Coronary artery (tissue), 2 donors: Measurements from ENCODE around the gene MGMT.

Experiments
- DNase-seq: peaks from one replicate; pipeline ENCODE4 v3.0.0-alpha.2; 2017; ENCODE audit warnings: low spot score
- H3K27ac ChIP-seq, 2 donors: fragments of 200-600 bp; sonication (generic); one replicate each; pipeline ENCODE4 v1.5.1; 2016 to 2019
- H3K4me3 ChIP-seq: fragments of 200-600 bp; sonication (generic); 2 replicates; pipeline ENCODE4 v1.5.1; 2016; ENCODE audit warnings: mild to moderate bottlenecking, moderate library complexity
- TF ChIP-seq, protein P1 (sequence below): fragments of 200-600 bp; sonication (generic); IDR thresholded peaks from one replicate; pipeline ENCODE4 v1.5.1; 2019; ENCODE audit warnings: antibody characterized with exemption

MGMT gene

DNA sequence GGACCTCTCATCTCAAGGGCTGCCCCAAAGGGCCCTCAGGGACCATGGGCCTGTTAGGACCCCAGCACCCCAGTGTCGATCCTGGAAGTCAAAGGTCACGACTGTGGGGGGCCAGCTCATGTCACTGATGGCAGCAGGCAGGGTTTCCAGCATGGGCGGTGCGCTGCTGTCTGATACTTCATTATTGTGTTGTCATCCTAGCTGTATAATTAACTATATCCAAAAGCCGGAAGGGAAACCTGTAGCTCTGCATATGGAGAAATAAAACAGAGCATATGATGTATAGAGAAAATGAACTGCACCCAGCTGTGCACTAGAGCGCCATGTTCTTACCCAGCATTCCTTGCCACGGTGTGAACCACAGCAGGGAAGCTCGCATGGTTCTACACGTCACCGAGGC, 300.7 kb downstream of the MGMT start:
- Histone ChIP-seq H3K4me3 (no peak overlapping the region), H3K27ac (no peak overlapping the region)
- TF ChIP-seq, protein P1, sequence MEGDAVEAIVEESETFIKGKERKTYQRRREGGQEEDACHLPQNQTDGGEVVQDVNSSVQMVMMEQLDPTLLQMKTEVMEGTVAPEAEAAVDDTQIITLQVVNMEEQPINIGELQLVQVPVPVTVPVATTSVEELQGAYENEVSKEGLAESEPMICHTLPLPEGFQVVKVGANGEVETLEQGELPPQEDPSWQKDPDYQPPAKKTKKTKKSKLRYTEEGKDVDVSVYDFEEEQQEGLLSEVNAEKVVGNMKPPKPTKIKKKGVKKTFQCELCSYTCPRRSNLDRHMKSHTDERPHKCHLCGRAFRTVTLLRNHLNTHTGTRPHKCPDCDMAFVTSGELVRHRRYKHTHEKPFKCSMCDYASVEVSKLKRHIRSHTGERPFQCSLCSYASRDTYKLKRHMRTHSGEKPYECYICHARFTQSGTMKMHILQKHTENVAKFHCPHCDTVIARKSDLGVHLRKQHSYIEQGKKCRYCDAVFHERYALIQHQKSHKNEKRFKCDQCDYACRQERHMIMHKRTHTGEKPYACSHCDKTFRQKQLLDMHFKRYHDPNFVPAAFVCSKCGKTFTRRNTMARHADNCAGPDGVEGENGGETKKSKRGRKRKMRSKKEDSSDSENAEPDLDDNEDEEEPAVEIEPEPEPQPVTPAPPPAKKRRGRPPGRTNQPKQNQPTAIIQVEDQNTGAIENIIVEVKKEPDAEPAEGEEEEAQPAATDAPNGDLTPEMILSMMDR: no peak
- DNase-seq: peak; percentile 41

DNA sequence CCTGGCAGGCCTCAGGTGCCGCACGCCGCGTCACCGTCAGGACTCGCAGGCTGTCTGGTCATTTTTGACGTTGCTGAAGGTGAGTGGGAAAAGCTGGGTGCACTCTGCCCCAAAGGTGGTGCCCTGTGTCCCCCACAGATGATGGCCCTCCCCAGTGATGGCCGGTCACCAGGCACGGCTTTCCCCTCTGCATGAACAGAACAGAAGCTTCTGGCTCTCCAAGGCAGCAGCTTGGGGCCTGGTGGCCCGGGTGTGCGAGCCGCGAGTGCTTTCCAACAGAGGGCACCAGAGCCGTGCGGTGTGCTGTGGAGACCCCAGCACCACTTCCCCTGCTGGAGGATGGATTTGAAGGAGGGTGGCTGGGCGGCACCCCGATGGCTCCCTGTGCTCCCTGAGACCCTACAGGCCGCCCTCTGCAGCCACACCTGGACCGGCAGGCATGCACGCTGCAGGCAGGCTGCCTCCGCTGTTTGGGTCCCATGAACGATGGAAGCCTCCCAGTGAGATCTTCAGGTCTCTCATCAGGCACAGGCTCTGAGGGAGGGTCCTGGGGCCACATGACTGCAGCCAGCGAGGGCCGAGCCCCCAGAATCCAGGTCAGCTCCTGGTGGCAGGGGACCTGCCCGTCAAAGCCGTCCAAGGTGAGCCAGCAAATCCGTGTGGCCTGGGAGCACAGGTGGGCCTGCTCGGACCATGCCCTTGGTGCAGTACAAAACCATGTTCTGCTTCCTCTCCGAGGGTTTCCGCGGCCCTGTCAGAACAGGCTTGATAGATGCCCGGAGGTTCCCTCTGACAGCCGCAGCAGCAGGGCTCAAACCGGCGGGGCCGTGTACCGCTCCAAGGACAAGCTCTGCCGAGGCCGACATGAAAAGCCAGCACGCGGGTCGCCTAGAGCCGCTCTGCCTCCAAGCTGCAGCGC, 301.7 kb downstream of the MGMT start:
- no peak overlapping the region for H3K27ac ChIP-seq
- TF ChIP-seq, protein P1: no peak
- H3K4me3 ChIP-seq: no peak overlapping the region
- DNase-seq: peak; percentile 46

DNA sequence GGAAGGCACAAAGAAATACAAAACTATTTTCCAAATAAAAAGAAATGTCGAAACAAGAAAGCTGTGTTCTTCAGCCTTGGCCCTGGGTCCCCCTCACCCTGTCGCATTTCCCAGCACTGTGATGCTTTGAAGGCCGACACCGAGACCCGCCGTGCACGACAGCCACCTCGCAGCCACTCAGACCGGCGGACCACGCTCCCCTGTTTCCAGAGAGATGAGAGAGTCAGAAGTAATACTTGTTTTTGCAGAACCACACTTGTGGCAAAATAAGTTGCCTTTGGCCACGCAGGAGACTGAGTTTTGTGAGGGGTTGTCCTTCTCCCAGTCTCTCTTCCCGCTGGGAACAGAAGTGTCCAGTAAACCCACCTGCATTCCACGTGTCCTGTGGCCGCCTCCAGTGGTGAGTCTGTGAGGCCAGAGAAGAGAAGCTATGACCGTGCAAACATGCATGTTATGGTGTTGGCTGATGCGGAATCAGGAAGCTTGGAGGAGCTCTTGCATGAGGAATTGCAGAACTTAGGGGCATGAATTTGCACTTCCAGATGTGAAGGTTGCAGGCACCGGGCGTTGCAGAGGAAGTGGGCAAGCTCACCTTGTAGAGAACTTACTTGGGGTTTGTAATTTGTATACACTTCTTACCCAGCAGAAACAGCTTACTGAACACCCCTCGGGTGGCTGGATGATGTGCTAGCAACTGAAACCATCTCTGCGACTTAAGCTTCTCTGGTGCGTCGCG, 302.5 kb downstream of the MGMT start:
- no peak overlapping the region for H3K27ac ChIP-seq
- no peak overlapping the region for H3K4me3 ChIP-seq
- DNase-seq: peak; percentile 50
- TF ChIP-seq, protein P1: no peak

DNA sequence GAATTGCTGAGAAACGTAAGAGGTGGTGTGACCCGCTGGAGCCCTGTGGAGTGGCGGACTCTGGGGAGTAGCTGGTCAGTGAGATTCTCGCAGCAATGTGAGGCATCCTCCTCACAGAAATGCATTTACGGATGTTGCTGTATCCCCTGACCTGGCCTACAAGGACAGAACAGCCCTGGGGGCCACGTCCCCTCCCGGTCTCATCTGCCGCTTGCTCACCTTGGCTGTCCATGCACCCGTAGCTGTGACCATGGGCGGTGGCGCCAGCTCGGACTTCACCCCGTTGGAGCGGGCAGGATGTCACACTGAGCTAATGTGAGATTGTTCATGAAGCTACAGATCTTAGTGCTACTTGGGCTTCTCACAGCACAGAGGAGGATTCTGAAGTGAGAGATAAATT, 303.2 kb downstream of the MGMT start:
- Histone ChIP-seq H3K27ac (no peak overlapping the region), H3K4me3 (no peak overlapping the region)
- peak; percentile 33 for DNase-seq
- TF ChIP-seq, protein P1: no peak

DNA sequence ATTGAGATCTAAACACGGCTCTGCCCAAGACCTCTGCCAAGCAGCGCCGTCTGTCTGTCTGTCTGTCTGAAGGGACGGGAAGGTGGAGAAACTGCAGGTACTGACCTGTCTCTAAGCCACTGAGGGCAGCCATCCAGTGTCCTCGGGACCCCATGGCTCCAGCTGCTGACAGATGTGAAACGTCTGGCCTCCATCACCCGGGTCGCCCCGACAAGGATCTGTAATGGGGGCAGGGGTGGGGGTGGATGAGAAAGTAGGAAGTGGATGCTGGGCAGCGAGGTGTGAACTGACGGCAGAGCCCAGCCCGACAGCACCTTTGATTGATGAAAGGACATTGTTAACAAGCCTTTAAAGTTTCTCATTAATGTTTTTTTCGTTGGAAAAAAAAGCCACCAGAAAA, 304.0 kb downstream of the MGMT start:
- peak; percentile 58 for DNase-seq
- no peak overlapping the region for H3K27ac ChIP-seq
- TF ChIP-seq, protein P1: no peak
- no peak overlapping the region for H3K4me3 ChIP-seq

DNA sequence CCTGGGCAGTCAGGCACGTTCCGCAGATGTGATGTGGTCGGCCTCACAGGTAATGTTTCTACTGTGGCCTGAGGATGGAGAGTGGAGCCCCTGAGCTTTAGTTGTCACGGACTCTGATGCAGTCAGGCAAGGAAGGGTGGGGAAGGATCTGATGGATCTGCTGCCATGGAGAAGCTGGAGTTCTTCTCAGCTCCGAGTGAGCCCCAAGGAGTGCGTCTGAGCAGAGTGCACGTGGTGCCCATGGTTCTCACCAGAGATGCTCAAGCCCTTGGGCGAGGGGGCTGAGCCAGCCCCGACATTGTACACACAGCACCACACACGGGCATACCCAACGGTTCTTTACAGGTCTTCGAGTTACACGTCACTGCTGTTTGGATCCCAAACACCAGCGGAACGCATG, 304.5 kb downstream of the MGMT start:
- peak; percentile 60 for DNase-seq
- H3K4me3 ChIP-seq: no peak overlapping the region
- H3K27ac ChIP-seq: no peak overlapping the region
- TF ChIP-seq, protein P1: no peak
